GM13976 (cell line): ENCODE results near the gene KIAA0232.

ENCODE experiments used
- DNase-seq: peaks from one replicate; pipeline ENCODE4 v3.0.0; 2012; ENCODE audit warnings: low spot score
- CTCF ChIP-seq: IDR thresholded peaks from 2 replicates; pipeline ENCODE4 v1.5.1; 2012; ENCODE audit warnings: borderline replicate concordance, mild to moderate bottlenecking; ENCODE audit not compliant: insufficient read depth; ENCODE audit errors: extremely low read depth, missing control alignments, control extremely low read depth
- in situ Hi-C: fragments of 300-500 bp; cut with MboI; formaldehyde crosslinking; loops from one replicate; pipeline ENCODE4 v1.12.0; 2022; ENCODE audit warnings: low sequenced_read_pairs, mixed read lengths, inconsistent platforms; ENCODE audit not compliant: unreplicated experiment

Gene KIAA0232

GRCh38 chr4:6847178-6847577 lies 64.7 kb downstream of the KIAA0232 start:
- no peak for DNase-seq
- no peak for TF ChIP-seq CTCF
- in situ Hi-C loops, result no loop called here

- in situ Hi-C loops, result no loop called here
- DNase-seq, result no peak
- no peak for TF ChIP-seq CTCF
These were observed 66.3 kb downstream of the KIAA0232 start for GRCh38 chr4:6848717-6849305.

DNA sequence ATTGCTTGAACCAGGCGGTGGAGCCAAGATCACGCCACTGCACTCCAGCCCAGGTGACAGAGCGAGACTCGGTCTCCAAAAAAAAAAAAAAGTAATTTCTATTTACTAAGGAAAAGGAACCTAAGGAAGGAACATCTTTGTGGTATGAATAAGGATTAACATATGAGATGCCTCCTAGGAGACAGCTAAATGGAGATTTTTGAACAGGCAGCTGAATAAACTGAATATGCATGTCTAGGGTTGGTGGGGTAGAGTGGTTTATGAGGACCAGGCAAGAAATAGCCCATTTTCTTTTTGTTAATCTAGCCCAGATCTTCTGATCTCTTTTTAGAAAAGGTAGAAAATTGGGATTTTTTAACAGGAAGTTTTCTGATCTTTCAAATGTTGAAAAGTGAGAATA lies 67.2 kb downstream of the KIAA0232 start:
- in situ Hi-C loops, result no loop called here
- TF ChIP-seq CTCF, result no peak
- DNase-seq, result no peak

DNA sequence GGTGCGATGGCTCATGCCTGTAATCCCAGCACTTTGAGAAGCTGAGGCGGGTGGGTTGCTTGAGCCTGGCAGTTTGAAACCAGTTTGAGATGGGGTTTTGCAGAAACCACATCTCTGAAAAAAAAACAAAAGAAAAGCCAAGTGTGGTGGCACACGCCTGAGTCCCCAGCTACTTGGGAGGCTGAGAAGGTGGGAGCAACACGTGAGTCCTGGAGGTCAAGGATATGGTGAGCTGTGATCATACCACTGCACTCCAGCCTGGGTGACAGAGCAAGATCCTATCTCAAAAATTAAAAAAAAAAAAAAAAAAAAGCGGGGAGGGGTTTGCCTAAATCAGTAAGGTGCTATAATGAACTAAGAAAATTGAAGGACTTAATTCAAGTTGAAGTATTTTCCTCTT lies 68.9 kb downstream of the KIAA0232 start:
- no peak for TF ChIP-seq CTCF
- in situ Hi-C loops, result no loop called here
- DNase-seq, result no peak

DNA sequence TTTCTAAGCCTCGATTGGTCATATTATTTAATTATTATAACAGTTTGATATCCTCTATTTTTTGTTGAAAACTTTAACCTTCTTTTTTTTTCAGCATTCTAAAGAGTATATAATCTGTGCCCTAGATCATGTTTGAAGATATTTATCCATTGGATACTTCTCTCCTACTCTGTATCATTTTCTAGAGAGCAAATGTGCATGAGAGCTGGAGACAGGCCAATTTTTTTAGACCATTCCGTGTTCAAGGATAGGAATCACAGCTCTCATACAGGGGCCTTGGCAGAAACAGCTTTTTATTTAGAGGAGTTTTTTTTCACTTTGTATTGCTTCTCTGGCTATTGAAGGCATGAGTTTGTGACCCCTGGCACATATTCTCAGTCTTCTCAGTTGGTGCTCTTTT lies 69.4 kb downstream of the KIAA0232 start:
- in situ Hi-C loops, result no loop called here
- DNase-seq, result no peak
- TF ChIP-seq CTCF, result no peak

- in situ Hi-C loops, result no loop called here
- no peak for TF ChIP-seq CTCF
- DNase-seq, result no peak
These were observed 70.1 kb downstream of the KIAA0232 start for GRCh38 chr4:6852582-6852981.
